Measurements from ENCODE around the gene HBG1.

HBG1 gene

DNA sequence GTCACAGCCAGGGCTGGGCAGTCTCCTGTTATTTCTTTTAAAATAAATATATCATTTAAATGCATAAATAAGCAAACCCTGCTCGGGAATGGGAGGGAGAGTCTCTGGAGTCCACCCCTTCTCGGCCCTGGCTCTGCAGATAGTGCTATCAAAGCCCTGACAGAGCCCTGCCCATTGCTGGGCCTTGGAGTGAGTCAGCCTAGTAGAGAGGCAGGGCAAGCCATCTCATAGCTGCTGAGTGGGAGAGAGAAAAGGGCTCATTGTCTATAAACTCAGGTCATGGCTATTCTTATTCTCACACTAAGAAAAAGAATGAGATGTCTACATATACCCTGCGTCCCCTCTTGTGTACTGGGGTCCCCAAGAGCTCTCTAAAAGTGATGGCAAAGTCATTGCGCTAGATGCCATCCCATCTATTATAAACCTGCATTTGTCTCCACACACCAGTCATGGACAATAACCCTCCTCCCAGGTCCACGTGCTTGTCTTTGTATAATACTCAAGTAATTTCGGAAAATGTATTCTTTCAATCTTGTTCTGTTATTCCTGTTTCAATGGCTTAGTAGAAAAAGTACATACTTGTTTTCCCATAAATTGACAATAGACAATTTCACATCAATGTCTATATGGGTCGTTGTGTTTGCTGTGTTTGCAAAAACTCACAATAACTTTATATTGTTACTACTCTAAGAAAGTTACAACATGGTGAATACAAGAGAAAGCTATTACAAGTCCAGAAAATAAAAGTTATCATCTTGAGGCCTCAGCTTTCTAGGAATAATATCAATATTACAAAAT is 38.6 kb upstream of the HBG1 start:
- Histone ChIP-seq H3K9me3 (no peaks in the 10 kb centered on the region), H3K4me3 (no peak overlapping the region), H3K4me1 (no peaks in the 10 kb centered on the region), H3K27ac (no peak overlapping the region), H3K36me3 (no peaks in the 10 kb centered on the region), H3K4me2 (no peak overlapping the region), H3K9ac (no peak overlapping the region), H3K27me3 (no peaks in the 10 kb centered on the region), H4K20me1 (no peaks in the 10 kb centered on the region)
- no peak for TF ChIP-seq Cebpa-rat (IDR thresholded peaks at IDR 0.05)

- Histone ChIP-seq H3K9me3 (no peaks in the 10 kb centered on the region), H3K4me2 (no peak overlapping the region), H3K27me3 (no peaks in the 10 kb centered on the region), H3K4me1 (no peaks in the 10 kb centered on the region), H3K27ac (no peak overlapping the region), H3K4me3 (no peak overlapping the region), H3K36me3 (no peaks in the 10 kb centered on the region), H4K20me1 (no peaks in the 10 kb centered on the region), H3K9ac (no peak overlapping the region)
- TF ChIP-seq Cebpa-rat (IDR thresholded peaks at IDR 0.05), result no peak
These were observed 37.2 kb upstream of the HBG1 start for GRCh38 chr11:5286901-5287300.

DNA sequence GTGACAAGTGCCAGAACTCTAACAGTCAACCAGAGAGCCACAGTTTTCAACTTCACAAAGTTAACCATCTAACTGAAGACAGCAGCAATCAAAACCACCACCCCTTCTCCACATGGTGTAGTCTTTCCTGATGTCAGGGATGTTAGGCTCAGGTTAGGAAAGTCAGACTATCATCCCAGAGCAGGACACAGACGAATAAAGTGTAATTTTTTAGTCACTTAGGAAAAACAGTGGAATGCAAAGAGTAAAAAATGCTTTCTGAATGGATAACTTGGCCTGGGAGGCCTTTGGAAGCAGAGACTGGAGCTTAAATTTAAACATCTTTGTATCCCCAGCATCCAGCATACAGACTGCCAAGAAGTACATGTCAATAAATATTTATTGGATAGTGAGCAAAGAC is 36.7 kb upstream of the HBG1 start:
- H3K36me3 ChIP-seq, result no peaks in the 10 kb centered on the region
- no peak overlapping the region for H3K4me3 ChIP-seq
- TF ChIP-seq Cebpa-rat (IDR thresholded peaks at IDR 0.05), result no peak
- no peaks in the 10 kb centered on the region for H3K4me1 ChIP-seq
- no peaks in the 10 kb centered on the region for H4K20me1 ChIP-seq
- H3K9ac ChIP-seq, result no peak overlapping the region
- no peaks in the 10 kb centered on the region for H3K9me3 ChIP-seq
- no peak overlapping the region for H3K4me2 ChIP-seq
- H3K27me3 ChIP-seq, result no peaks in the 10 kb centered on the region
- no peak overlapping the region for H3K27ac ChIP-seq

DNA sequence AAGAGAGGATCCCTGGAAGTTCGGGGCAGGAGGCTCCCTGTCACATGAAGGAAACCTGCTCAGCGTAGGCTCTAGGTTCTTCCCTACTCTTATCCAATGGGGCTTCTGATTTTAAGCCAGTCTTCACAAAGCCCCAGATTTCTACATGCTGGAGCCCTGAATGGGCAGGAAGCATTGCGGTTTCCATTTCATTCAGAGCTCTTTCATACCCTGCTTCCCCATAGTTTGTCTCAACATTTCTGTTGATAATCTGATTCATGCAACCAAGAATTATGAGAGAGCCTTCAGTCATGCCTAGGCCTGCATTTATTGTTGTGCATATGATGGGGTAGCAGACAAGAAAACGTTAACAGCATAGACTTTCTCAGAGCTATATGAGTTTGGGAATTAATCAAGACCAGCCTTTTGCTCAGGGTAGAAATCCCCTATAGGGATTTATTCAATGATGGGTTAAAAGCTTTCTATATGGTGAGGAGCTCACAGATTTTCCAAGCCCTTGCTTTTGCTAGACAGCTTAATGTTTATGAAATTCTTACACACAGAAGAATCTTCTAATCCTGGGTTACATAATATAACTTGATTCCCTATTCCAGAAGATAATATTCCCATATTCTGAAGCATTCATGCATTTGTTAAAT is 36.2 kb upstream of the HBG1 start:
- no peak for TF ChIP-seq Cebpa-rat (IDR thresholded peaks at IDR 0.05)
- Histone ChIP-seq H3K4me3 (no peak overlapping the region), H3K4me2 (no peak overlapping the region), H3K27ac (no peak overlapping the region), H3K27me3 (no peaks in the 10 kb centered on the region), H3K9me3 (no peaks in the 10 kb centered on the region), H4K20me1 (no peaks in the 10 kb centered on the region), H3K4me1 (no peaks in the 10 kb centered on the region), H3K36me3 (no peaks in the 10 kb centered on the region), H3K9ac (no peak overlapping the region)

DNA sequence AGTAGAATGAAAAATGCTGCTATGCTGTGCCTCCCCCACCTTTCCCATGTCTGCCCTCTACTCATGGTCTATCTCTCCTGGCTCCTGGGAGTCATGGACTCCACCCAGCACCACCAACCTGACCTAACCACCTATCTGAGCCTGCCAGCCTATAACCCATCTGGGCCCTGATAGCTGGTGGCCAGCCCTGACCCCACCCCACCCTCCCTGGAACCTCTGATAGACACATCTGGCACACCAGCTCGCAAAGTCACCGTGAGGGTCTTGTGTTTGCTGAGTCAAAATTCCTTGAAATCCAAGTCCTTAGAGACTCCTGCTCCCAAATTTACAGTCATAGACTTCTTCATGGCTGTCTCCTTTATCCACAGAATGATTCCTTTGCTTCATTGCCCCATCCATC is 35.0 kb upstream of the HBG1 start:
- TF ChIP-seq Cebpa-rat (IDR thresholded peaks at IDR 0.05), result no peak

DNA sequence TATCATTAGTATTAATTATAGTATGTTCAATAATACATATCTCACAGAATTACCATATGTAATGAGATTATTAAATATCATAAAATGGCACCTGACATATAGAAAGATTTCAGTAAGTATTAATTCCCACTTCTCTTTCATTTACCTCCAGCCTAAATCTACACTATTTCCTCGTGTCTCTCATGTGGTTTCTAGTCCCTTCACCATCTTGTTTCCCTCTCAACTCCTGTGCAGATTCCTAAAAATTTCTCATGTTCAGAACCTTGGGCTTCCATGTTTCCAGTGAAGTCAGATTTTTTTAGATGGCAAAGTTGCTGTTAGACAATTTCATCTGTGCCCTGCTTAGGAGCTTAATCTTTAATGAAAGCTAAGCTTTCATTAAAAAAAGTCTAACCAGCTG is 34.2 kb upstream of the HBG1 start:
- no peak overlapping the region for H3K4me3 ChIP-seq
- no peak overlapping the region for H3K27ac ChIP-seq
- H3K36me3 ChIP-seq, result no peaks in the 10 kb centered on the region
- H3K27me3 ChIP-seq, result no peaks in the 10 kb centered on the region
- H3K4me2 ChIP-seq, result no peak overlapping the region
- no peak for TF ChIP-seq Cebpa-rat (IDR thresholded peaks at IDR 0.05)
- no peaks in the 10 kb centered on the region for H3K9me3 ChIP-seq
- H3K4me1 ChIP-seq, result no peaks in the 10 kb centered on the region
- H3K9ac ChIP-seq, result no peak overlapping the region
- H4K20me1 ChIP-seq, result no peaks in the 10 kb centered on the region

More for the DNA sequence above, 35.0 kb upstream of the HBG1 start:
- H3K36me3 ChIP-seq, result no peaks in the 10 kb centered on the region
- H3K9me3 ChIP-seq, result no peaks in the 10 kb centered on the region
- no peak overlapping the region for H3K4me2 ChIP-seq
- H3K9ac ChIP-seq, result no peak overlapping the region
- no peaks in the 10 kb centered on the region for H3K4me1 ChIP-seq
- no peak overlapping the region for H3K4me3 ChIP-seq
- no peaks in the 10 kb centered on the region for H3K27me3 ChIP-seq
- no peaks in the 10 kb centered on the region for H4K20me1 ChIP-seq
- no peak overlapping the region for H3K27ac ChIP-seq

GRCh38 chr11:5283086-5283485 is 33.4 kb upstream of the HBG1 start:
- Histone ChIP-seq H3K4me2 (no peak overlapping the region), H3K27me3 (no peaks in the 10 kb centered on the region), H3K27ac (no peak overlapping the region), H3K4me3 (no peak overlapping the region), H3K9ac (no peak overlapping the region), H3K4me1 (no peaks in the 10 kb centered on the region), H3K36me3 (no peaks in the 10 kb centered on the region), H3K9me3 (no peaks in the 10 kb centered on the region), H4K20me1 (no peaks in the 10 kb centered on the region)
- TF ChIP-seq Cebpa-rat (IDR thresholded peaks at IDR 0.05), result no peak

DNA sequence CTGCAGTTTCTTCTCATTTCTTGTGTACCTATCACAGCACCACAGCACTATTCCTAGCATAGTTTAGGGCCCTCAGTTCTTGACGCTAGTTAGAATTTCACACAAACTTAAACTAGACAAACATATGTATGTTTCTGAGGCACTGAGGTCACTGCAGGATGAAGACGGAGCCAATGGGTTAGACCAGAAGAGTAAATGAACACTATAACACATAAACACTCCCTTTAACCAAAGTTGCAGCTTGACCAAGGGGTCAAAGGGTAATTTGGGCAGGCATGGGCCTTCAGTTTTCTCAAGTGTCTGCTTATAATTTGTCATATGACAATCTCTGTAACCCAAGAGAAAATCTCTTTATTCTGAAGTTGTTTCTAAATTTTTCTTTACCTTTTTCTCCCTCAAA is 33.0 kb upstream of the HBG1 start:
- Histone ChIP-seq H3K27me3 (no peaks in the 10 kb centered on the region), H3K27ac (no peak overlapping the region), H3K9me3 (no peaks in the 10 kb centered on the region), H3K4me2 (no peak overlapping the region), H3K36me3 (no peaks in the 10 kb centered on the region), H3K4me3 (no peak overlapping the region), H4K20me1 (no peaks in the 10 kb centered on the region), H3K4me1 (no peaks in the 10 kb centered on the region), H3K9ac (no peak overlapping the region)
- no peak for TF ChIP-seq Cebpa-rat (IDR thresholded peaks at IDR 0.05)

- Histone ChIP-seq H3K4me2 (no peak overlapping the region), H3K36me3 (no peaks in the 10 kb centered on the region), H3K4me3 (no peak overlapping the region), H3K27me3 (no peaks in the 10 kb centered on the region), H3K27ac (no peak overlapping the region), H3K9me3 (no peaks in the 10 kb centered on the region), H4K20me1 (no peaks in the 10 kb centered on the region), H3K9ac (no peak overlapping the region), H3K4me1 (no peaks in the 10 kb centered on the region)
- TF ChIP-seq Cebpa-rat (IDR thresholded peaks at IDR 0.05), result no peak
These were observed 31.9 kb upstream of the HBG1 start for GRCh38 chr11:5281596-5281995.

DNA sequence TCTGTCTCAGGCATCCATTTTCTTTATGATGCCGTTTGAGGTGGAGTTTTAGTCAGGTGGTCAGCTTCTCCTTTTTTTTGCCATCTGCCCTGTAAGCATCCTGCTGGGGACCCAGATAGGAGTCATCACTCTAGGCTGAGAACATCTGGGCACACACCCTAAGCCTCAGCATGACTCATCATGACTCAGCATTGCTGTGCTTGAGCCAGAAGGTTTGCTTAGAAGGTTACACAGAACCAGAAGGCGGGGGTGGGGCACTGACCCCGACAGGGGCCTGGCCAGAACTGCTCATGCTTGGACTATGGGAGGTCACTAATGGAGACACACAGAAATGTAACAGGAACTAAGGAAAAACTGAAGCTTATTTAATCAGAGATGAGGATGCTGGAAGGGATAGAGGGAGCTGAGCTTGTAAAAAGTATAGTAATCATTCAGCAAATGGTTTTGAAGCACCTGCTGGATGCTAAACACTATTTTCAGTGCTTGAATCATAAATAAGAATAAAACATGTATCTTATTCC is 31.0 kb upstream of the HBG1 start:
- no peak overlapping the region for H3K4me3 ChIP-seq
- H3K4me2 ChIP-seq, result no peak overlapping the region
- no peaks in the 10 kb centered on the region for H3K9me3 ChIP-seq
- H3K9ac ChIP-seq, result no peak overlapping the region
- no peaks in the 10 kb centered on the region for H3K27me3 ChIP-seq
- H4K20me1 ChIP-seq, result no peaks in the 10 kb centered on the region
- TF ChIP-seq Cebpa-rat (IDR thresholded peaks at IDR 0.05), result no peak
- no peak overlapping the region for H3K27ac ChIP-seq
- H3K4me1 ChIP-seq, result no peaks in the 10 kb centered on the region
- H3K36me3 ChIP-seq, result no peaks in the 10 kb centered on the region

All from BLaER1 (cell line).